Tibial nerve (tissue), 4 donors: ENCODE measurements around the gene METRNL. TPM values are rescaled to one million over a fixed set of nuclear protein-coding genes. Genes with fewer than 3 reads are reported as not detected.
A peak's percentile ranks its signal among the peaks of the same experiment; 100 is the strongest.

Experiments used
- DNase-seq, 2 donors: peaks; one replicate each; pipeline ENCODE4 v3.0.0-alpha.2; 2019; ENCODE audit warnings: low spot score in 2 of 2
- H3K27ac ChIP-seq, 4 donors: fragments of 200-600 bp; sonication (generic) in 3 of 4; one replicate each; pipeline ENCODE4 v1.5.1; 2017 to 2019; ENCODE audit warnings: mild to moderate bottlenecking in 1 of 4
- H3K27me3 ChIP-seq, 2 donors: fragments of 200-600 bp; sonication (generic) in 1 of 2; one replicate each; pipeline versions ENCODE4 v1.5.1 to v1.6.0; 2017 to 2019
- H3K36me3 ChIP-seq, 3 donors: fragments of 200-600 bp; sonication (generic); one replicate each; pipeline ENCODE4 v1.5.1; 2018 to 2019
- H3K4me1 ChIP-seq, 4 donors: fragments of 200-600 bp; sonication (generic) in 3 of 4; one replicate each; pipeline ENCODE4 v1.5.1; 2017 to 2019
- H3K4me3 ChIP-seq, 4 donors: fragments of 200-600 bp; sonication (generic) in 3 of 4; one replicate each; pipeline ENCODE4 v1.5.1; 2017 to 2019; ENCODE audit warnings: mild to moderate bottlenecking in 1 of 4, moderate library complexity in 1 of 4
- H3K9me3 ChIP-seq, 4 donors: fragments of 200-600 bp; sonication (generic) in 3 of 4; one replicate each; pipeline ENCODE4 v1.5.1; 2017 to 2019
- CTCF ChIP-seq, 5 experiments: fragments of 200-600 bp in 3 of 5; fragments of 450-650 bp in 2 of 5; sonication (generic) in 3 of 5; IDR thresholded peaks; one replicate each; pipeline ENCODE4 v1.5.1; 2016 to 2019; ENCODE audit warnings: antibody characterized with exemption in 5 of 5, mild to moderate bottlenecking in 3 of 5, moderate library complexity in 2 of 5
- EP300 ChIP-seq, 2 donors: sonication (generic); formaldehyde crosslinking; IDR thresholded peaks; one replicate each; pipeline ENCODE4 v1.6.1; 2017; ENCODE audit warnings: antibody characterized with exemption in 2 of 2, mild to moderate bottlenecking in 1 of 2
- POLR2A ChIP-seq, 2 donors: fragments of 450-650 bp; IDR thresholded peaks; one replicate each; pipeline ENCODE4 v1.6.1; 2017; ENCODE audit warnings: antibody characterized with exemption in 2 of 2, mild to moderate bottlenecking in 2 of 2, moderate library complexity in 2 of 2
- WGBS, 2 donors: methylation state at CpG; one replicate each; pipeline ENCODE4 v1.1.5; 2018; 5-methylcytosine and 5-hydroxymethylcytosine counted together
- total RNA-seq, 4 donors: library from RNA; depleted of rRNA; stranded (reverse); fragments of >200 nt; gene quantifications; one replicate each; pipeline ENCODE4 v1.1.0, GENCODE V29; 2016

The METRNL gene
- total RNA-seq, 4 donors from 2014 or later = 112 to 162 (median 147) TPM

- TF ChIP-seq CTCF (IDR thresholded peaks at IDR 0.05) (no peak), POLR2A (IDR thresholded peaks at IDR 0.05) (no peak), EP300 (IDR thresholded peaks at IDR 0.05) (no peak)
- Histone ChIP-seq H3K4me1 (no peaks in the 10 kb centered on the region), H3K27me3 (no peaks in the 10 kb centered on the region), H3K4me3 (no peak overlapping the region), H3K27ac (no peak overlapping the region), H3K36me3 (no peaks in the 10 kb centered on the region), H3K9me3 (no peaks in the 10 kb centered on the region)
- peak; percentile 3 for DNase-seq
- WGBS, 2 donors = 68 to 81% methylated on average over 17 to 20 of the region's 24 CpGs
Observed at GRCh38 chr17:83062011-83062817, 17.2 kb upstream of the METRNL start.

GRCh38 chr17:83062818-83063671, 16.4 kb upstream of the METRNL start:
- no peak overlapping the region for H3K4me3 ChIP-seq
- no peaks in the 10 kb centered on the region for H3K27me3 ChIP-seq
- 82 to 84% methylated on average over 22 to 29 of the region's 30 CpGs for WGBS, 2 donors
- H3K9me3 ChIP-seq = no peaks in the 10 kb centered on the region
- TF ChIP-seq EP300 (IDR thresholded peaks at IDR 0.05) (no peak), POLR2A (IDR thresholded peaks at IDR 0.05) (no peak), CTCF (IDR thresholded peaks at IDR 0.05) (no peak)
- no peak overlapping the region for H3K27ac ChIP-seq
- H3K36me3 ChIP-seq = no peaks in the 10 kb centered on the region
- H3K4me1 ChIP-seq = no peaks in the 10 kb centered on the region
- DNase-seq = peak; percentile 2 to 9

- Histone ChIP-seq H3K9me3 (no peaks in the 10 kb centered on the region), H3K36me3 (no peaks in the 10 kb centered on the region), H3K27ac (no peak overlapping the region), H3K27me3 (no peaks in the 10 kb centered on the region), H3K4me1 (no peaks in the 10 kb centered on the region), H3K4me3 (no peak overlapping the region)
- peak in 1 of 2 donors; percentile 10 for DNase-seq
- 83 to 86% methylated on average over 17 to 18 of the region's 18 CpGs for WGBS, 2 donors
- TF ChIP-seq POLR2A (IDR thresholded peaks at IDR 0.05) (no peak), CTCF (IDR thresholded peaks at IDR 0.05) (no peak), EP300 (IDR thresholded peaks at IDR 0.05) (no peak)
Observed at GRCh38 chr17:83064021-83064731, 15.2 kb upstream of the METRNL start.

- 81 to 87% methylated on average over 30 to 31 of the region's 37 CpGs for WGBS, 2 donors
- no peaks in the 10 kb centered on the region for H3K27me3 ChIP-seq
- peaks cover 0 to 4% (median 0%) of the 10 kb centered on the region in 4 donors for H3K4me1 ChIP-seq
- H3K36me3 ChIP-seq = no peaks in the 10 kb centered on the region
- H3K9me3 ChIP-seq = no peaks in the 10 kb centered on the region
- H3K4me3 ChIP-seq = no peak overlapping the region
- DNase-seq = peak in 1 of 2 donors; percentile 14
- no peak for TF ChIP-seq EP300 (IDR thresholded peaks at IDR 0.05)
- no peak for TF ChIP-seq POLR2A (IDR thresholded peaks at IDR 0.05)
- no peak for TF ChIP-seq CTCF (IDR thresholded peaks at IDR 0.05)
- no peak overlapping the region for H3K27ac ChIP-seq
Observed at GRCh38 chr17:83064732-83065659, 14.4 kb upstream of the METRNL start.
